ENCODE results near the gene E4F1.

- TF ChIP-seq POLR2A (IDR thresholded peaks at IDR 0.05): no peak
- TF ChIP-seq, protein P1, sequence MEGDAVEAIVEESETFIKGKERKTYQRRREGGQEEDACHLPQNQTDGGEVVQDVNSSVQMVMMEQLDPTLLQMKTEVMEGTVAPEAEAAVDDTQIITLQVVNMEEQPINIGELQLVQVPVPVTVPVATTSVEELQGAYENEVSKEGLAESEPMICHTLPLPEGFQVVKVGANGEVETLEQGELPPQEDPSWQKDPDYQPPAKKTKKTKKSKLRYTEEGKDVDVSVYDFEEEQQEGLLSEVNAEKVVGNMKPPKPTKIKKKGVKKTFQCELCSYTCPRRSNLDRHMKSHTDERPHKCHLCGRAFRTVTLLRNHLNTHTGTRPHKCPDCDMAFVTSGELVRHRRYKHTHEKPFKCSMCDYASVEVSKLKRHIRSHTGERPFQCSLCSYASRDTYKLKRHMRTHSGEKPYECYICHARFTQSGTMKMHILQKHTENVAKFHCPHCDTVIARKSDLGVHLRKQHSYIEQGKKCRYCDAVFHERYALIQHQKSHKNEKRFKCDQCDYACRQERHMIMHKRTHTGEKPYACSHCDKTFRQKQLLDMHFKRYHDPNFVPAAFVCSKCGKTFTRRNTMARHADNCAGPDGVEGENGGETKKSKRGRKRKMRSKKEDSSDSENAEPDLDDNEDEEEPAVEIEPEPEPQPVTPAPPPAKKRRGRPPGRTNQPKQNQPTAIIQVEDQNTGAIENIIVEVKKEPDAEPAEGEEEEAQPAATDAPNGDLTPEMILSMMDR (IDR thresholded peaks at IDR 0.05): no peak
Observed at GRCh38 chr16:2206420-2206779, 17.0 kb upstream of the E4F1 start.

Data from tibial nerve (tissue), 3 donors.